ENCODE measurements around the gene ZNF580.
A peak's percentile ranks its signal among the peaks of the same experiment; 100 is the strongest.

The ZNF580 gene

GRCh38 chr19:55679343-55680257 is 38.8 kb downstream of the ZNF580 start:
- Mint-ChIP-seq H3K4me3 (peak overlapping the region in 1 of 2 donors; percentile 38), H3K4me1 (ENCODE audit: low read depth in 2 of 2) (peaks cover 34 to 40% of the 10 kb centered on the region in 2 donors), H3K27me3 (no peaks in the 10 kb centered on the region), H3K9me3 (no peaks in the 10 kb centered on the region), H3K36me3 (ENCODE audit: insufficient read depth) (peaks cover 55% of the 10 kb centered on the region), H3K27ac (peak overlapping the region; percentile 13 to 89)
- DNase-seq (no peak), ATAC-seq (replicated peaks) (no peak)

- ATAC-seq (replicated peaks) (no peak), DNase-seq (no peak)
- H3K9me3 Mint-ChIP-seq = no peaks in the 10 kb centered on the region
- H3K27ac Mint-ChIP-seq = peak overlapping the region; percentile 13 to 89
- H3K36me3 Mint-ChIP-seq (ENCODE audit: insufficient read depth) = peaks cover 53% of the 10 kb centered on the region
- H3K4me1 Mint-ChIP-seq (ENCODE audit: low read depth in 2 of 2) = peaks cover 36 to 42% of the 10 kb centered on the region in 2 donors
- no peak overlapping the region for H3K4me3 Mint-ChIP-seq
- H3K27me3 Mint-ChIP-seq = no peaks in the 10 kb centered on the region
Measured at GRCh38 chr19:55680339-55681130, 39.7 kb downstream of the ZNF580 start.

- no peaks in the 10 kb centered on the region for H3K27me3 Mint-ChIP-seq
- H3K9me3 Mint-ChIP-seq = no peaks in the 10 kb centered on the region
- no peak overlapping the region for H3K27ac Mint-ChIP-seq
- H3K36me3 Mint-ChIP-seq (ENCODE audit: insufficient read depth) = peaks cover 58% of the 10 kb centered on the region
- H3K4me3 Mint-ChIP-seq = no peak overlapping the region
- ATAC-seq (replicated peaks) = no peak
- peaks cover 34 to 39% of the 10 kb centered on the region in 2 donors for H3K4me1 Mint-ChIP-seq (ENCODE audit: low read depth in 2 of 2)
- no peak for DNase-seq
Measured at GRCh38 chr19:55681131-55682092, 40.6 kb downstream of the ZNF580 start.

GRCh38 chr19:55683449-55684261 is 42.9 kb downstream of the ZNF580 start:
- Mint-ChIP-seq H3K4me1 (ENCODE audit: low read depth in 2 of 2) (peaks cover 20 to 22% of the 10 kb centered on the region in 2 donors), H3K4me3 (no peak overlapping the region), H3K27me3 (no peaks in the 10 kb centered on the region), H3K36me3 (ENCODE audit: insufficient read depth) (peaks cover 49% of the 10 kb centered on the region), H3K27ac (peak overlapping the region in 1 of 2 donors; percentile 51), H3K9me3 (no peaks in the 10 kb centered on the region)
- ATAC-seq (replicated peaks) (no peak), DNase-seq (no peak)

GRCh38 chr19:55684946-55685681 is 44.3 kb downstream of the ZNF580 start:
- Mint-ChIP-seq H3K27me3 (no peaks in the 10 kb centered on the region), H3K27ac (no peak overlapping the region), H3K36me3 (ENCODE audit: insufficient read depth) (peaks cover 46% of the 10 kb centered on the region), H3K4me3 (no peak overlapping the region), H3K4me1 (ENCODE audit: low read depth in 2 of 2) (peaks cover 13 to 16% of the 10 kb centered on the region in 2 donors), H3K9me3 (no peaks in the 10 kb centered on the region)
- no peak for ATAC-seq (replicated peaks)
- no peak for DNase-seq

- no peak for ATAC-seq (replicated peaks)
- H3K36me3 Mint-ChIP-seq (ENCODE audit: insufficient read depth) = peaks cover 46% of the 10 kb centered on the region
- no peak overlapping the region for H3K4me3 Mint-ChIP-seq
- no peaks in the 10 kb centered on the region for H3K9me3 Mint-ChIP-seq
- H3K27me3 Mint-ChIP-seq = no peaks in the 10 kb centered on the region
- H3K4me1 Mint-ChIP-seq (ENCODE audit: low read depth in 2 of 2) = peaks cover 8 to 16% of the 10 kb centered on the region in 2 donors
- H3K27ac Mint-ChIP-seq = peak overlapping the region in 1 of 2 donors; percentile 67
- DNase-seq = no peak
Measured at GRCh38 chr19:55685776-55686175, 45.0 kb downstream of the ZNF580 start.

- no peak for ATAC-seq (replicated peaks)
- H3K4me3 Mint-ChIP-seq = no peak overlapping the region
- no peaks in the 10 kb centered on the region for H3K27me3 Mint-ChIP-seq
- H3K27ac Mint-ChIP-seq = peak overlapping the region; percentile 54 to 75
- peaks cover 42% of the 10 kb centered on the region for H3K36me3 Mint-ChIP-seq (ENCODE audit: insufficient read depth)
- no peaks in the 10 kb centered on the region for H3K9me3 Mint-ChIP-seq
- peaks cover 8 to 16% of the 10 kb centered on the region in 2 donors for H3K4me1 Mint-ChIP-seq (ENCODE audit: low read depth in 2 of 2)
- DNase-seq = no peak
Measured at GRCh38 chr19:55686311-55687050, 45.7 kb downstream of the ZNF580 start.

- Mint-ChIP-seq H3K27me3 (no peaks in the 10 kb centered on the region), H3K27ac (peak overlapping the region in 1 of 2 donors; percentile 75), H3K4me3 (no peak overlapping the region), H3K4me1 (ENCODE audit: low read depth in 2 of 2) (peaks cover 8 to 16% of the 10 kb centered on the region in 2 donors), H3K9me3 (no peaks in the 10 kb centered on the region), H3K36me3 (ENCODE audit: insufficient read depth) (peaks cover 32% of the 10 kb centered on the region)
- ATAC-seq (replicated peaks) (no peak), DNase-seq (no peak)
Measured at GRCh38 chr19:55687281-55688201, 46.7 kb downstream of the ZNF580 start.

GRCh38 chr19:55688422-55689218 is 47.8 kb downstream of the ZNF580 start:
- Mint-ChIP-seq H3K36me3 (ENCODE audit: insufficient read depth) (peaks cover 27% of the 10 kb centered on the region), H3K4me3 (no peak overlapping the region), H3K27me3 (no peaks in the 10 kb centered on the region), H3K27ac (peak overlapping the region in 1 of 2 donors; percentile 51), H3K9me3 (no peaks in the 10 kb centered on the region), H3K4me1 (ENCODE audit: low read depth in 2 of 2) (peaks cover 8 to 16% of the 10 kb centered on the region in 2 donors)
- DNase-seq (no peak), ATAC-seq (replicated peaks) (no peak)
